ENCODE data around the gene TSPOAP1. TPM values are rescaled to one million over a fixed set of nuclear protein-coding genes. Genes with fewer than 3 reads are reported as not detected.

The TSPOAP1 gene
- total RNA-seq, 1 donor from 2014 or later = 7.1 TPM

DNA sequence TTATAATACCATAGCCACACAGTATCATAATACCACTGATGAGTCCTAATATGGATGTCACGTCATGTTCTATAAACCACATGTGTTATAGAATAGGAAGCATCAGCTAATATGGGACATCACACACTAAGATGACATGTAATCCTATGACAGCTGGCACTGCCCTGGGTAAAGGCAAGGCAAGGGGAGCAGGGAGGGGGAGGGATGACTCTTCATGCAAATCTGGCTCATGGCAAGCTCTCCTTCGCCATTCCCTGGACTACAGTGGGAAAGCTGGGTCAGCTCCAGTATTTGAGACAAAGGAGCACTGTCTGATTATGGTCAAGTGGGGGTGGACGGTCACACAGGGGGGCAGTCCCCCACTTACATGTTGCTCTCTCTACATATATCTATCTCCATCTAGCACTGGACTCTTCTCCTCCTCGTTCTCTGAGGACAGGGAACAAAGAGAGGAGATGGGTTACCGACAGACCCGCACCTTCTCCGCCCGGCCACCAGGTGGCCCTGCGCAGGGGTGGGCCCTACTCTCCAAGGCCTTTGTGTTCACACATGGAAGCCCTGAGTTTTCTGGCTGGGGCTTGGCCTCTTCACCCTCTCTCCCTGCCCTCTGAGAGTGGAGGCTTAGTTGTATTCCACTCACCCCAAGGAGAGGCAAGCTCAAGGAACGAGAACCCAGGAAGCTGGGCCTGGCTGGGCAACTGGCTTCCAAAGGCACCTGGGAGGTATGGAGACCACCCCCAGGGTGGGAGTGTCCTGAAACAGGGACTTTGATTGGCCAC is 24.4 kb downstream of the TSPOAP1 start:
- intact Hi-C loops (cut with DNase I) = no loop called here
- Histone ChIP-seq H3K9me3 (no peaks in the 10 kb centered on the region), H3K4me1 (no peaks in the 10 kb centered on the region), H3K36me3 (no peaks in the 10 kb centered on the region), H3K27ac (no peak overlapping the region), H3K4me3 (no peak overlapping the region), H3K27me3 (no peaks in the 10 kb centered on the region)
- TF ChIP-seq POLR2AphosphoS5 (IDR thresholded peaks at IDR 0.05; ENCODE audit: insufficient read depth in 1 of 2, low read depth in 1 of 2) = no peak
- TF ChIP-seq, protein P1, sequence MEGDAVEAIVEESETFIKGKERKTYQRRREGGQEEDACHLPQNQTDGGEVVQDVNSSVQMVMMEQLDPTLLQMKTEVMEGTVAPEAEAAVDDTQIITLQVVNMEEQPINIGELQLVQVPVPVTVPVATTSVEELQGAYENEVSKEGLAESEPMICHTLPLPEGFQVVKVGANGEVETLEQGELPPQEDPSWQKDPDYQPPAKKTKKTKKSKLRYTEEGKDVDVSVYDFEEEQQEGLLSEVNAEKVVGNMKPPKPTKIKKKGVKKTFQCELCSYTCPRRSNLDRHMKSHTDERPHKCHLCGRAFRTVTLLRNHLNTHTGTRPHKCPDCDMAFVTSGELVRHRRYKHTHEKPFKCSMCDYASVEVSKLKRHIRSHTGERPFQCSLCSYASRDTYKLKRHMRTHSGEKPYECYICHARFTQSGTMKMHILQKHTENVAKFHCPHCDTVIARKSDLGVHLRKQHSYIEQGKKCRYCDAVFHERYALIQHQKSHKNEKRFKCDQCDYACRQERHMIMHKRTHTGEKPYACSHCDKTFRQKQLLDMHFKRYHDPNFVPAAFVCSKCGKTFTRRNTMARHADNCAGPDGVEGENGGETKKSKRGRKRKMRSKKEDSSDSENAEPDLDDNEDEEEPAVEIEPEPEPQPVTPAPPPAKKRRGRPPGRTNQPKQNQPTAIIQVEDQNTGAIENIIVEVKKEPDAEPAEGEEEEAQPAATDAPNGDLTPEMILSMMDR (IDR thresholded peaks at IDR 0.05) = peak in 1 of 3 experiments; percentile 21
- DNase-seq (ENCODE audit: extremely low spot score in 2 of 2) = no peak

DNA sequence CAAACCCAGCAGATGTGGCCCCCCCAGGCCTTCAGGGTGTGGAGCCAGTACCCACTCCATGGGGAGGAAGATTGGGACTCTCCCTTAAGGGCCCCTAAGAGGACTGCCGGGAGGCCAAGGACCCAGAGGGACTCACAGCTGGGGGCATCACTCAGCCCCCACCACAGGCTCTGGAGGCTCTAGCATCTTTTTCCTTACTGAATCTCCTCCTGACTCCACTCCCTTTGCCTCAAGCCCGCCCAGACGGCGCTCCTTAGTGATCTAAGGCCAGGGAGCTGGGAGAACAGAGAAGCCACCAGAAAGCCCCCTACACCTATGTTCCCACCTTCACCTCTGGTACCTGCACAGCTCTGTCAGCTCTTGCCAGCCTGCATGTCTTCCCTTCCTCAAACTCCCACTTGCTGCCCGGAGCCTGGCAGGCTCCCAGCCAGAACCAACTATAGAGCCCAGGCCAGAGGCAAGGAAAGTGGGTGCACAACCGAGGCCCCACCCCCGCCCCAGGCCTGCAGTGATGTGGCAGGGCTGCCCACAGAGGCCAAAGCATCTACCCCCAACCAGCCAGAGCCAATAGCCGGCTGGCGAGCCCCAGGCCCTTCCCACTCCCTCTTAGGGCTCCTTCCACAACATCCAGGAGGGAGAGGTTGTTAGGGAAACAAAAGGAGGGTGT is 25.5 kb downstream of the TSPOAP1 start:
- Histone ChIP-seq H3K9me3 (no peaks in the 10 kb centered on the region), H3K36me3 (no peaks in the 10 kb centered on the region), H3K4me3 (no peak overlapping the region), H3K4me1 (no peaks in the 10 kb centered on the region), H3K27me3 (no peaks in the 10 kb centered on the region), H3K27ac (no peak overlapping the region)
- DNase-seq (ENCODE audit: extremely low spot score in 2 of 2) = peak; percentile 79 to 93
- intact Hi-C loops (cut with DNase I) = no loop called here
- TF ChIP-seq, protein P1 (IDR thresholded peaks at IDR 0.05) = no peak
- TF ChIP-seq POLR2A (IDR thresholded peaks at IDR 0.05) (no peak), POLR2AphosphoS5 (IDR thresholded peaks at IDR 0.05; ENCODE audit: insufficient read depth in 1 of 2, low read depth in 1 of 2) (no peak)

DNA sequence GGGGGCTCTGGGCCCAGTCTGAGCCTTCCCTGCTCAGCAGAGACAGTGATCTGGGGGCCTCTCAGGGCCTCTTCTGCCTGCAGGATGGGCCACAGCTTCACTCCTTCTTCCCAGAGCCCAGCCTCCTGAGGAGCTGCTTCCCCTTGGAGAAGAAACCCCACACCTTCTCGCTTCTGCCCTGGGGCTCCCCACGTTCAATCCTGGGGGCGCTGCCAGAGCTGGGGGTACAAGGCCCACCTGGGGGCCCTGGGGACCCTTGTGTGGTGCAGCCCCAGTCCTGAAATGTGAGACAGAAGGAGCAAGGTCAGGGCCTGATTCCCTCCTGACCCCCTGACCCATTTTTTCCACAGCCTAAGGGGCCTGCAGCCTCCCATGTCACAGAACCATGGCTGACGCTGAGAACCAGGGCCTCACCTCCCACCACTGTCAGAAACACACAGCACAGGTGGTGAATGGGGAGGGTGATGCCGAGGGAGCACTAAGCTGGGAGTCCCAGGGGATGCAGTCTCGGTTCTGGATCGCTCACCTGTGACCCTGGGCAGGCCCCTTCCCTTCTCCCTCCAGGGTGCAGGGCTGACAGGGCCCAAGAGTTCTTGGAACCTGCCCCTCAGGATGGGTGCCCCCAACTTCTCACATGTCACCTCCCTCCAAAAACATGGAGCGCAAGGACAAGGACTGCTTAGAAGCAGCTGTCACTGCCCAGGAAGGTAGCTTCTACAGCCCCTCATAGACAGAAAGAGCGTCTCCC is 26.2 kb downstream of the TSPOAP1 start:
- Histone ChIP-seq H3K27me3 (no peaks in the 10 kb centered on the region), H3K4me1 (no peaks in the 10 kb centered on the region), H3K36me3 (no peaks in the 10 kb centered on the region), H3K9me3 (no peaks in the 10 kb centered on the region), H3K27ac (no peak overlapping the region), H3K4me3 (no peak overlapping the region)
- intact Hi-C loops (cut with DNase I) = no loop called here
- peak in 1 of 2 donors; percentile 90 for DNase-seq (ENCODE audit: extremely low spot score in 2 of 2)
- TF ChIP-seq POLR2A (IDR thresholded peaks at IDR 0.05) (no peak), POLR2AphosphoS5 (IDR thresholded peaks at IDR 0.05; ENCODE audit: insufficient read depth in 1 of 2, low read depth in 1 of 2) (no peak)
- TF ChIP-seq, protein P1 (IDR thresholded peaks at IDR 0.05) = no peak

DNA sequence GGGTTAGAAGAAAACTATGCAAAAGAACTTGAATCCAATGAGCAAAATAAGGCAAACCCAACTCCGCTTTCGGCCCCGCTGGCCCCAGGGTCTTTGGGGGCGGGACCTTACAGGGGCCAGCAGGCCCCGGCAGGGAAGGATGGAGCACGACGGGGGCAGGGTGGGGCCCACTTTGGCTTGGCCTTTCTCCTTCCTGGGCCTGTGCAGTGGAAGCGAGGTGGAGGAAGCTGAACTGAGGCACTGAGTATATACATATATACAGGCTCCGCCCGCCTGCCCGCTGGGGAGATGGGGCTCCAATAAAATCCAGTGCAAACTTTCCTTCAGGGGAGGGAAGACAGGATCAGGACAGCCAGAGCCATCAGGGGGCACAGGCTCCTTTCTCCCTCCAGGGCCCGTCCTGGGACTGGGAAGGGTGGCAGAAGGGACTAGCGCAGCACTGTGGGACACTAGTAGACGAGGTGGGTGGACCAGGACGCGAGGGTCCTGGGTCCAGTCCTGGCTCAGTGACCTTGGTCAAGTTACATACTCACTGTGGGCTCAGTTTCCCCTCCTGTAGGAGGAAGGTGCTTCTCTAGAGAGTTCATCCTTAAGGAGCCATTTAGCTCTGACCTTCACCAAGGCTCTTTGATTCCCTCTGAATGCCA is 27.0 kb downstream of the TSPOAP1 start:
- H3K27me3 ChIP-seq = no peaks in the 10 kb centered on the region

More for the DNA sequence above, 27.0 kb downstream of the TSPOAP1 start:
- Histone ChIP-seq H3K4me3 (no peak overlapping the region), H3K27ac (no peak overlapping the region), H3K36me3 (no peaks in the 10 kb centered on the region), H3K4me1 (no peaks in the 10 kb centered on the region), H3K9me3 (no peaks in the 10 kb centered on the region)
- intact Hi-C loops (cut with DNase I) = no loop called here
- DNase-seq (ENCODE audit: extremely low spot score in 2 of 2) = peak in 1 of 2 donors; percentile 89
- no peak for TF ChIP-seq POLR2AphosphoS5 (IDR thresholded peaks at IDR 0.05; ENCODE audit: insufficient read depth in 1 of 2, low read depth in 1 of 2)
- TF ChIP-seq POLR2A (IDR thresholded peaks at IDR 0.05) = no peak
- TF ChIP-seq, protein P1 (IDR thresholded peaks at IDR 0.05) = no peak
